DND-41 (cell line): ENCODE data around the gene HARS2.

Source experiments
- EZH2 ChIP-seq: IDR thresholded peaks from 3 replicates; pipeline ENCODE4 v1.6.1; 2012; ENCODE audit warnings: borderline replicate concordance, low read depth, mild to moderate bottlenecking, moderate library complexity, low read length, inconsistent platforms; ENCODE audit not compliant: severe bottlenecking
- TF ChIP-seq, protein P1 (sequence below): IDR thresholded peaks from 2 replicates; pipeline ENCODE4 v1.5.1; 2012; ENCODE audit warnings: borderline replicate concordance, low read length, moderate library complexity, mild to moderate bottlenecking; ENCODE audit not compliant: poor library complexity, severe bottlenecking; ENCODE audit errors: extremely low read depth

DNA sequence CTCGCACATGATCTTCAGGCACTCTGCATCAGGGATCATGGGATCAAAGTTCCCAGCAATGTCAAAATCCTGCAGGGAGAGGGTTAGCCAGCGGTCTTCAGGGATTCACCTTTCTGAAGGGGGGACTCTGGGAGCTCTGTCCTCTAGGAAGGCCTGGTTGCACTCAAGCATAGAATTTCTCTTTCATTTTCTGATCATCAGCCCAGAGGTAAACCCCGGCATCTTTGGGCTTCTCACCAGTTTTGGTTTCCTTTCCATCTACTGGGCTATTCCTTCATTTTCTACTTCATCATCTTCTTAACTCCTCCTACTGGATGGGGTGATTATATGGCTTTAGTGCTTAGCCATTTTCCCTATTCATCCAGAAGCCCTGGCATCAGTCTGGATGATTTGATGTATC lies 13.3 kb upstream of the HARS2 start:
- TF ChIP-seq, protein P1, sequence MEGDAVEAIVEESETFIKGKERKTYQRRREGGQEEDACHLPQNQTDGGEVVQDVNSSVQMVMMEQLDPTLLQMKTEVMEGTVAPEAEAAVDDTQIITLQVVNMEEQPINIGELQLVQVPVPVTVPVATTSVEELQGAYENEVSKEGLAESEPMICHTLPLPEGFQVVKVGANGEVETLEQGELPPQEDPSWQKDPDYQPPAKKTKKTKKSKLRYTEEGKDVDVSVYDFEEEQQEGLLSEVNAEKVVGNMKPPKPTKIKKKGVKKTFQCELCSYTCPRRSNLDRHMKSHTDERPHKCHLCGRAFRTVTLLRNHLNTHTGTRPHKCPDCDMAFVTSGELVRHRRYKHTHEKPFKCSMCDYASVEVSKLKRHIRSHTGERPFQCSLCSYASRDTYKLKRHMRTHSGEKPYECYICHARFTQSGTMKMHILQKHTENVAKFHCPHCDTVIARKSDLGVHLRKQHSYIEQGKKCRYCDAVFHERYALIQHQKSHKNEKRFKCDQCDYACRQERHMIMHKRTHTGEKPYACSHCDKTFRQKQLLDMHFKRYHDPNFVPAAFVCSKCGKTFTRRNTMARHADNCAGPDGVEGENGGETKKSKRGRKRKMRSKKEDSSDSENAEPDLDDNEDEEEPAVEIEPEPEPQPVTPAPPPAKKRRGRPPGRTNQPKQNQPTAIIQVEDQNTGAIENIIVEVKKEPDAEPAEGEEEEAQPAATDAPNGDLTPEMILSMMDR: no peak
- no peak for TF ChIP-seq EZH2
